SK-MEL-5 (cell line): ENCODE measurements around the gene TMEM108. TPM values are rescaled to one million over a fixed set of nuclear protein-coding genes. Genes with fewer than 3 reads are reported as not detected.

ENCODE experiments used
- DNase-seq: peaks from one replicate; pipeline ENCODE4 v3.0.0-alpha.2; 2016; ENCODE audit warnings: low read depth, low spot score
- in situ Hi-C: cut with HindIII; loops from 2 replicates; pipeline ENCODE4 v1.10.0; 2016; ENCODE audit warnings: low sequenced_read_pairs, high pct_unique_total_duplicates, low pct_unique_long_range_greater_than_20kb
- total RNA-seq: library from RNA; depleted of rRNA; stranded (reverse); fragments of >200 nt; shearing (Covaris generic); gene quantifications from 2 replicates; pipeline ENCODE4 v1.2.3, GENCODE V29; 2014

The TMEM108 gene
- total RNA-seq, 1 experiment from 2014 or later, result 0.13 TPM

- in situ Hi-C loops, result no loop called here
- no peak for DNase-seq
Measured at GRCh38 chr3:133401374-133402135, 363.4 kb downstream of the TMEM108 start.

DNA sequence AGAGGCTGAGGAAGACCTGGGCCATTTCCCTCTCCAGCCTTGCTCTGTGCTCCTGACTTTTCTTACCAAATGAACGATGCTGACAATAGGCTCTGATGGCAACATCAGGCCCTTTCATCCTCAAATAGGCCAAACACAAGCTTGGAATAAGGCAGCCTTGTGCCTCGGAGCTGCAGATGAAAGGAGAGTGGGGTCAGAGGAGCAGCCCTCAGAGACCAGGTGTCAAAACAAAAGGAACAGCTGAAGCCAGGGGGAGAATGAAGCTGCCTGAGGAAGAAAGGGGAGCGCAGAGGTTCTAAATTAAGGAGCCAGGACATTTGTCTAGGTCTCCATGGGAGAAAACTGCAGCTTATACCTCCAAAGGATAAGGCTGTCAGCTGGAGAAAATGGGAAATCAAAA lies 366.7 kb downstream of the TMEM108 start:
- in situ Hi-C loops, result no loop called here
- no peak for DNase-seq

DNA sequence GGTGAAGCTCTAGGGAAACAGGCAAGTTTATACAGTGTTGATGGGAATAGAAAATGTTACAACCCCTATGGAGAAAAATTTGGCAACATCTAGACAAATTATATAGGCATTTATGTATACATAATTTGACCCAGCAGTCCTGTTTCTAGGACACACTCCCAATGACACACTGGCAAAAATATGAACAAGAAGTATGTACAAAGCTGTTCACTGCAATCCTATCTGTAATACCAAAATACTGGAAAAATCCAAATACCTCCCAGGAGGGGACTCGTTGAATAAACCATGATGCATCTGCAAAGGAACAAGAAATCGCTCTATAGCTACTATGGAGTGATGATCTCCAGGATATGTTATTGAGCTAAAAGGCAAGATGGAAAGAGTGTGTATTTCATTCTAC lies 370.2 kb downstream of the TMEM108 start:
- in situ Hi-C loops, result no loop called here
- DNase-seq, result no peak

DNA sequence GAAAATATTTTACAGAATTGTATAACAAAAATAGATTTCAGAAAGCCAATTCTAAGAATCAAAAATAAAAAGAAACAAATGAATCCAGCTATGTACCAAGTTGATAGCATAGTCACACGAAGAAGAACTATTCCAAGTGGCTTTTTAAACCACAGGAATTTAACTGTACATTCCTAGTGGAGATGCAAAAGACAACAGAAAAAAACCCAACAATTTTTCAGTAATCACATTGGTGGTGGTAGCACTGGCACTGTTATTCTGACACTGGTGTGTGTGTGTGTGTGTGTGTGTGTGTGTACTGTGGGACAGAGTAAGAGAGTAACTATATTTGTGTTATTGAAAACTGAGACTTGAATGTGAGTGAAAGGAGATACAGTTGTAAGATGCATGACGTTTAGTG lies 370.8 kb downstream of the TMEM108 start:
- in situ Hi-C loops, result no loop called here
- no peak for DNase-seq

DNA sequence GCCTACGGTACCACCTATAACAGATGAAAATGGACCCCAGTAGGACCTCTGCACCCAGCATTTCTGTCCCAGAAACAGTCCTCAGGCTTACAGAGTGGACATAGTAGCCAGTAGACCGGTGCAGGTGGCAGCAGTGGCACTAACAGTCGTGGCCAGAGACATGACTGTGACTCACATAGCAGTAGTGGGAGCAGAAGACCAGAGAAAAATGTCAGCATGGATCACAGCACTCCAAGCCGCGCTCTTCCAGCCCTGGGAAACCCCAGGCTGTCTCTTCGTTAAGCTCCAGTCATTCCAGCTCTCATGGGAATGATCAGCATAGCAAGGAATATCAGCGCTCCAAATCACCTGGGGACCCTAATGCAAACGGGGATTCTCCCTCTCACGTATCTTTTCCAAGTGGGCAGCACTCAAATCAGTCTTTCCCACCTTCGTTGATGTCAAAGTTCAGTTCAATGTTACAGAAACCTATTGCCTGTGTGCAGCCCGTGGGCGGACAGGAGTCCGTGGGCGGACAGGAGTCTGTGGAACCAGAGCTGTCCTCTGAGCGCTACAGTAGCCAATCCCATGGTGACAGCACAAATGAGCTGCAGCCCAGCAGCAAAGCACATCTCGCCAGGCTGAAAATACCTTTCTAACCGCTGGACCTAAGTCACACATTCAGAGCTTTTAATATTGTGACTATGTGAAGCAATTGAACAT lies 372.2 kb downstream of the TMEM108 start:
- in situ Hi-C loops, result no loop called here
- no peak for DNase-seq

DNA sequence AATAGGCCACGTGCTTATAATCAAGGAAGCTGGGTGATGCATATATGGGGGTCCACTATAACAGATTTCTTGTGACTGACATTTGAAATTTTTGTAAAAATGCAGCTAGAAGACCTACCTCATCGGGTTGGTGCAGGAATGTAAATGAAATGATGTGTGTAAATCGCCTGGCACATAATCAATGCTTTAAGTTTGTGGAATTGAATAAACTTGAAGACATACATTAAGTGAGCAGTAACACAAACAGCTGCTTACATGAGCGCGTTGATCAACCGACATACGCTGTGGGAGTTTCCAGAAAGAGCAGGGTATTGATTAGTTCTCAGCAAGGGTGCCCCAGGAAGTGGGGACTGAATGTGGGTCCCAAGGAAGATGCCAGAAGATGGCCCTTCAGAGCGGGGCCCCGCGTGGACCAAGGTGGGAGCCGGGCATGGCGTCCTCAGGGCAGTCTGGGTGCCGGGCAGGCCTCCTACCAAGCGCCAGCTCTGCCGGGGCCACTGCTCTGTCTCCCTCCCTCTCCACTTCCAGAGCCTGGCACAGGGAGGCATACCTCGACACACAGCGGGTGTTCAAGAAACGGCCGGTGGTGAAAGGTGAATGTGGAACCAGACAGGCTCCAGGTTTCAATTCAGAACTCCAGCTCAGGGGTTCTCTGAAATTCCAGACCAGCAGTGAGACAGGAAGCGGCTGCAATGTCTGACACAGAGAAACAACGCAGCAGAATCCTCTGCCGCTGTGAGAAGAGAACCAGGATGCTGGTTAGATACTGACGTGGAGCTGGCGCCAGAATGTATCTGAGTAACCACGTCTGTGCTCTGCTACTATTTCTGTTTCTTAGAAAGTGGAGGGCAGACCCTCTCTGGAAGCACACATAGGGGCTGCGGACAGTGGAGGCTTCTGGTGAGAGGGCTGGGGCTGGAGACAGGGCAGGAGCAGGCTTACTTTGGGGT lies 374.3 kb downstream of the TMEM108 start:
- in situ Hi-C loops, result no loop called here
- DNase-seq, result no peak

GRCh38 chr3:133413161-133414020 lies 375.2 kb downstream of the TMEM108 start:
- in situ Hi-C loops, result no loop called here
- peak; percentile 78 for DNase-seq

- no peak for DNase-seq
- in situ Hi-C loops, result no loop called here
Measured at GRCh38 chr3:133414021-133414392, 375.8 kb downstream of the TMEM108 start.

DNA sequence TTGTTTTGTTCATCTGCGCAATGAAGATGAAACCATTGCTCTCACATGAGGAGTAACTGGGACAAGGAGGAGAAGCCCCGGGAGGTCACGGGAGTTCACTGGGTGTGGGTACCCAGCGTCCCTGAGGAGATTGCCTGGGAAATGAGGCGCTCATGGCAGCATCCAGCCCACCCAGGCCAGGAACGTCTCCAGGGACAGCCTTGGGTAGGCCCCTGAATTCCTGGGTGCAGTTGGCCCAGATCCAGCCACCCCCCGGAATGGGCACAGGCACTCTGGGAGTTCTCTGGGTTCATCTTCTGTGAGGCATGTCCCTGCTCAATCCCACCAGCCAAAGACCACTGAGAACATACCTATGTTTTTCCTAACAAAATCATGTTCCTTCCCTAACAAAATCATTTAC lies 380.2 kb downstream of the TMEM108 start:
- DNase-seq, result no peak
- in situ Hi-C loops, result no loop called here

GRCh38 chr3:133419151-133419909 lies 381.1 kb downstream of the TMEM108 start:
- in situ Hi-C loops, result no loop called here
- DNase-seq, result no peak

- in situ Hi-C loops, result no loop called here
Measured at GRCh38 chr3:133424937-133425869, 387.0 kb downstream of the TMEM108 start.

GRCh38 chr3:133425898-133426297 lies 387.7 kb downstream of the TMEM108 start:
- in situ Hi-C loops, result no loop called here
- no peak for DNase-seq

More at GRCh38 chr3:133424937-133425869, 387.0 kb downstream of the TMEM108 start:
- peak; percentile 55 for DNase-seq

DNA sequence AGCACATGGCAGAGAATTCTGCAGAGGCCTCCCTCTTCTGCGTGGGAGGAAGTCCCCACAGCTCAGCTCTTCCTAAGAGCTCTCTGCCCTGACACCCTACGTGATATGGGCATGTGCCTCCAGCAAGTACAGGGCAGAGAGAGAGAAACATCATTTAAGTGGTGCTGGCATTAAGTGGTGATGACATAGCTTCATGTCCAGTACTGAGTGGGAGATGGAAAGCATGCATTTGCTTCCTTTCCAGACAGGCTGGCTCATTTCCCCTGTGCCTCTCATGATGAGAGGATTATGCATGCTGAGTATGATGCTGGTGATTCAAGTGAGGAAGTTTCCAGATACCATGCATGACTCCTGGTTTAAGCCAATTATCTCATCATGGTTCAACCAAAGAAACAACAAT lies 388.5 kb downstream of the TMEM108 start:
- DNase-seq, result no peak
- in situ Hi-C loops, result no loop called here

GRCh38 chr3:133428552-133428951 lies 390.4 kb downstream of the TMEM108 start:
- DNase-seq, result no peak
- in situ Hi-C loops, result no loop called here

GRCh38 chr3:133429063-133429462 lies 390.9 kb downstream of the TMEM108 start:
- DNase-seq, result no peak
- in situ Hi-C loops, result no loop called here

DNA sequence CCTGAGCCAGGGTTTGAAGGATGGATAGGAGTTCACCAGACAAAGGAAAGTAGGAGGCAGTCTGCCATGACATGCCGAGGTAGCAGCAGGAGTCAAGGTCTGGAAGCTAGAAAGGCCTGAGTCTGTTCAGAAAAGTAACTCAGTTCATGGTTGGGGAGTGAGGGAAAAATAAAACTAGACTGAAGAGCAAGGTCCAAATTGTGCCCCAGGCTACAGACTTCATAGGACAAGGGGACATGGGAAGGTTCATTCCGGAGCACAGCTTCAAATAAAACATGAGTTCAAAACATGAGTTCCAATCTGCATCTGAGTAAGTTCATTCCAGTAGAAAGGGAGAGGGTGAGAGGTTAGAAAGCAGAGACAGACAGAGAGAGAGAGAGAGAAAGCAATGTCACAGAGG lies 401.4 kb downstream of the TMEM108 start:
- no peak for DNase-seq
- in situ Hi-C loops, result no loop called here
